HL-60/S4 (cell line): Measurements from ENCODE around the gene IMMP2L.

Experiments
- in situ Hi-C: fragments of 300-500 bp; cut with MboI; formaldehyde crosslinking; loops from 2 replicates; pipeline ENCODE4 v1.14.3; 2022; ENCODE audit warnings: low sequenced_read_pairs

Gene IMMP2L

DNA sequence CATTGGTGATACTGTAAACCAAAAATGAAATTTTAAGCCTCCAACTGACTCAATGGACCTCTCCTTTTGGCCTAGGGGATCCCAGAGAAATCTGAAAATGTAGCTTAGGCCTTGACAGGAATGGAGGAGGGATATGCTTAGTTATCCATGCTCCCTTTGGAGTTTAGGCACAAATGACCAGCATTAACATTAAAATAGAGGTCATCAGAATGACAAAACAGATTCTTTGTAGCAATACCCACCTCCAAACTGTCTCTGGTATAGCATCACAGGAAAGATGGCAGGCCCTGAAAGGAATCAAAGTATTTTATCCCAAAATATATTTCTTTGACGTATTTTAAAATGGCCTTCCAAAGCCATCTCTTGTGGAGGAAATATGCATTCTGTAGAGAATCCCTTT is 510.5 kb downstream of the IMMP2L start:
- in situ Hi-C loops: no loop called here

DNA sequence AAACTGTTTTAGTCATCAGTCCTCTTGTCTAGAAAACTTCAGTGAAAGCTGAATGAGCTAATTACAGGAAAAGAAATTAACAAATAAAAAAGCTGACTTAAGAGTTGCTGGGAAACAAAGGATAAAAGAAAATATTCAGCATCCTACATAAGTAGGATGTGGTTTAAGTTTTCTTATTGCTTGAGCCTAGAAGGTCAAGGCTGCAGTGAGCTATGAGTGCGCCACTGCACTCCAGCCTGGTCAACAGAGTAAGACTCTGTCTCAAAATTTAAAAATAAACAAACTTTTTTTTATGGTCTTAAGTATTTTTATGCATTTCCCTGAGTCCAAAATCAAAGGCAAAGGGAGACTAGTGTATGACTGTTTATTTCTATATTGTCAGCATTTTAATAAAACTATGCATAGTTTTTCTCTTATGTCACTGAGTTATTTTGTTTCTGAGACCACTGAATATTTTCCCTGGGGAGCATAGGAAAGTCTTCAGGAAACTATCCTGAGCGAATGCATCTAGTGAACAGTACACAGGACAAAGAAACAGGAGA is 511.3 kb downstream of the IMMP2L start:
- in situ Hi-C loops: no loop called here

DNA sequence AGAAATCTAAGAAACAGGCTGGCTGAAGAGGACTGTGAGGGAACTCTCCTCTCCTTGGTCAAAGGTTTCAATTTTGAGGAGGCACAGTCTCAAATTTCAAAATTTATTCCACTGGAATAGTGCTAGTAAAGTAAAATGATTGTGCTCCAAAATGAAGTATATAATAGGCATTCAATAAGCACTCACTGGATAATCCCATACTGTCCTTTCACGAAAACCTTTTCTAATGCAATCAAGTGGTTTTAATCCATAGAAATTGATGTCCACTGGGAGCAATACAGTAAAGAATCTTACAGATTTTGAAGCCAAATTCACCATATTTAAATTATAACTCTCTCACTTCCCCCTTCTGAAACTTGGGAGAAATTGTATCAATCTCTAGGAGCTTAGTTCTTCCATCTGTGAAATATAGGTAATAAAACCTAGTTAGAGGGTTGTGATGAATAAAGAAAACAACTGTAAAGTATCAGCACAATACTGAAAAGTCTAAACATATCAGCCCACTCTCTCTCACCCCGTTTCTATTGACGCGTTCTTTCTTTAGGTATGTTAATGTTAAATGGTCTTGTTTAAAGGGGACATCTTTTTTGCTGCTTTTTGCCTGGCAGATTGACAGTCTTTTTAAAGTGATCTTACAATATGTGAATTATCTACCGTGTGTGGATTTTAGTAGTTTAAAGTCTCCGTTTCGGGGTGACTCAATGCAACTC is 512.2 kb downstream of the IMMP2L start:
- in situ Hi-C loops: no loop called here

DNA sequence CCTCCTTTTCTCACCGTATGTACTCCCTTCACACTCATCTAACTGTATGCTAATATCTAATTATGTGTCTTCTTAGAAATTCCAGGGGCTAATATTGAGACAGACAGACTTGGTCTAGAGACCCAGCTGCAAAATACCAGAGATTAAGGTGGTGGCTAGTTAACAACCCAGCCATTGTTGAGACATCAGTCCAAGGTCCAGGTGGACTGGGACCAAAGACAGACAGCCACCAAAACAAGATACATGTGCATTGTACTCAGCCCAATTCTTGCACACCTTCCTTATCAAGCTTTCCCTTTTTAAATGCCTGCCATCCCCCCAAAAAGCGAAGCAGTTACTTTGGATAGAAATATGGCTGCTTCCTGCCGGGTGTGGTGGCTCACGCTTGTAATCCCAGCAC is 514.7 kb downstream of the IMMP2L start:
- in situ Hi-C loops: no loop called here

DNA sequence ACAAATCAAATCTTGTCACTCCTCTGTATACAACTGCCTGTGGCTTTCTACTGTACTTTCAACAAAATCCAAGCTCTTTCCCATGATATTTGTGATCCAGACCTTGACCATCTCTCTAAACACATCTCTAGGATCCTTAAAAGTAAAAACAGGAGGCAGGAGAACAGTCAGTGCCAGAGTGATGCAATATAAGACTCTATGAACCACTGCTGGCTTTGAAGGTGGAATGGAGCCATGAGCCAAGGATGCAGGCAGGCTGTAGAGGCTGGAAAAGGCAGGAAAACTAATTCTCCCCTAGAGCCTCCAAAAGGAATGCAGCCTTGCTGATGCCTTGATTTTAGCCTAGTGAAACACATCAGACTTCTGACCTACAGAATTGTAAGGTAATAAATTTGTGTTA is 516.8 kb downstream of the IMMP2L start:
- in situ Hi-C loops: no loop called here

DNA sequence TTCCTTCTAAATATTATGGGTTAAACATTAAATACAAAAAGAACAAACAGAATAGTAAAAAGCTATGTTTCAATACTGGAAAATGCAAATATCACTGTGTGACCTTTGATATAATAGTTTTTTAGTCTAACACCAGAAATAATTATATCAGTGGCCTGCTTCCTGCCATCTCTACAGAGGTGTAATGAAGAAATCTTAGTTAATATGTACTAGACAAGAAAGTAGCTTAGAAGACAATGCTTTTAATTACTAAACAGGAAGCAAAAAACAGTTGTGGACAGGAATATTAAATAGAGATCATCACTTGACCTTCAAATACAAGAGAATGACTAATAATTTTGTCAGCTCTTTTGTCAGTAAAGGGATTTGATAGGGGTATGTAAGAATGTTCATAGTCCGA is 518.7 kb downstream of the IMMP2L start:
- in situ Hi-C loops: no loop called here

DNA sequence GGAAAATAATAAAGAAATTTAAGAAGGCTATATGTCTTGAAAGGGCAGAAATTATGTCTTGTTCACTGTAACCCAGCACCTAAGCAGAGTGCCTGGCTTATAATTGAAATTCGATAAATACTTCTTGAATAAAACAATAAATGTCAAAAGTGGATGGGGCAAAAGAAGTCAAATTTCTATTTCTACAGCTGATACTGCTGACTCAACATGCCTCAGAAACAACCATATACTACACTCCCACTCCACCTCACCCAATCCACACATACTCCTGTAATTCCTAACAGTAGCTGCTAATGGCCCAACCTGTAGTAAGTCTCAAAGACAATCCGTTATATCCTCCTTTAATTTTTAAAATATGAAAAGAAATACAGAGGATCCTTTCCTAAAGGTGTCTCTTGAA is 519.5 kb downstream of the IMMP2L start:
- in situ Hi-C loops: no loop called here

DNA sequence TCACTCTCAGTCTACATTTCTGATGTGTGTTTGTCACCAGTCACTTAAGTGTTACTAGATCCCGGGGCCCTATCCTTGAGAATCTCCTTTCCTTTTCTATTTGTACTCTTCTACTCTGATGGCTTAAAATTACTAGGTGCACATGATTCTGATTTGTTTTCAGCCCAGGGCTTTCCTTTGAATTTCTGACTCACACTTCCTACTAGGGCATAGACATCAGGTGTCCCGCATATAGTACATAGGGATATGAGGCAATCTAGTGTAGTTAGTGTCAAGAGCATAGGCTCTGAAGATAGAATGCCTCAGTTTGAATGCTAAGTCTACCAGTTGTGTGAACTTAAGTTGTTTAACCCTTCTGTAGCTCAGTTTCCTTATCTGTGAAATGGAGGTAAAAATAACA is 520.7 kb downstream of the IMMP2L start:
- in situ Hi-C loops: no loop called here

DNA sequence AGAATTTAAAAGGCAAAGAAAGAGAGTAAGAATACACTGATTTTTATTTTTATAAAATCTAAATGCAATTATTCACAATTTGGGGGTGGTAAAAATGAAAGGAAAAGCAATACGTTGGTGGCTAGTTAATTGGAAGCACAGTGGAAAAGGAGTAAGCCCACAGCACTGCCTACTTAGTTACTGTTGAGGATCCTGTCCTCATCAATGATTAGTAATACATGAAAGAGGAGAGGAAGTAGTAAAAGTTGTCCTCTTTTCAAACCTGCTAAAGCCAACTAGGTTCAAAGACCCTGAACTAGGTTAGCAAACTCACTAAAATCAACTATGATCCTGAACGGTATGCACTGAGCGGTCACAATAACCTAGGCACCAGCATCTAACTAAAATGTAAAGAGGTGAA is 524.1 kb downstream of the IMMP2L start:
- in situ Hi-C loops: no loop called here

DNA sequence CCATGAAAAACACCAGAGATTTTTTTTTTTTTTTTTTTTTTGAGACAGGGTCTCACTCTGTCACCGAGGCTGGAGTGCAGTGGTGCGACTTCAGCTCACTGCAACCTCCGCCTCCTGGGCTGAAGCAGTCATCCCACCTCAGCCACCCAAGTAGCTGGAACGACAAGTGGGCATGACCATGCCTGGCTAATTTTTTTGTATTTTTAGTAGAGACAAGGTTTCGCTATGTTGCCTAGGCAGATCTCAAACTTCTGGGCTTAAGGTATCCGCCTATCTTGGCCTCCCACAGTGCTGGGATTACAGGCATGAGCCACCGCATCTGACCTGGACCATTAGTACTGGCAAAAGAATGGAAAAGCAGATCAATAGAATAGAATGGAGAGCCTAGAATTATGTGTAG is 530.4 kb downstream of the IMMP2L start:
- in situ Hi-C loops: no loop called here

DNA sequence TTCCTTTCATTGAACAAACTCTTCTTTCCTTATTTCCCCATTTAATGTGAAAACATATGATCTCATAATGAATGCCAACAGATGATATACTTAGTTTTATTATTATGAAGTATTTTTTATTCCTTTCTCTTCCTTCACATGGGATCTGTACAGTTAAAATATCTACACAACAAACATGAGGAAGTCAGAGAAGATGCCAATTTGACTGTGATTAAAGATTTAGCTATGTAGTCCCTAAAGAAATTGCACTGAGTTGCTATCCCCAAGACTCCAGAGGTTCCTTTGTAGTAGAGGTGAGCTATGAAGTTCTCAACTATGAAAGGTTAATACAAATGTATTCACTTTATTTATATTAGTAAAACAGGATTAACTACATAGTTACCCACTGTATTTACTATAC is 532.0 kb downstream of the IMMP2L start:
- in situ Hi-C loops: no loop called here

DNA sequence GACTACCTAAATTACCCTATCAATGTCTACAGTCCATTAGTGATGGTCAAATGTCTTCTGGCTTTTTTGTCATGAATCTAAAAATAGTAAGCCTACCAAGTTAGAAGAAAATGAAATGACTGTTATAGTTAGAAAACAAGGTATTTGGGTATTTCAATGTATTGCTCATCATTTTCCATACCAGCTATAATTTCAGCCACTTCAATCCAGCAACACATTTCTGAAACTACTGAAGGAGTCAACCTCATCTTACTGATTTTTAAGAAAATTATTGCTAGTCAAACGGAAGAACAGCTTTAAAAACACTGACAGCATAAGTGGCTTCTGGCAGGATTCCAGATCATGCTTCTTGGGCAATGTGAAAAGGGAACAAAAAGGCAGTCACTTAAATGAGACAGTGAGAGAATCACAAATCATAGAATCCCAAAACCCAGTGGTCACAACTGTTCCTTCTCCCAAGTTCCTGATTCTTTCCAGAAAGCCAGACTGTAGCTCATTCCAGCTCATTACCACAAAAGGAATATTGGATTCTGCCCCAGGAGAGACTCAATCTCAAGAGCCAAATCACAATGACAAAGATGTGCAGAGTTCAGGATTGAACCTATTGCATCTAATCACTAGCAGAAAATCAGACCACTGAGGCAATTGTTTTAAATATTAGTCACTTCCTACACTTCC is 532.6 kb downstream of the IMMP2L start:
- in situ Hi-C loops: no loop called here

DNA sequence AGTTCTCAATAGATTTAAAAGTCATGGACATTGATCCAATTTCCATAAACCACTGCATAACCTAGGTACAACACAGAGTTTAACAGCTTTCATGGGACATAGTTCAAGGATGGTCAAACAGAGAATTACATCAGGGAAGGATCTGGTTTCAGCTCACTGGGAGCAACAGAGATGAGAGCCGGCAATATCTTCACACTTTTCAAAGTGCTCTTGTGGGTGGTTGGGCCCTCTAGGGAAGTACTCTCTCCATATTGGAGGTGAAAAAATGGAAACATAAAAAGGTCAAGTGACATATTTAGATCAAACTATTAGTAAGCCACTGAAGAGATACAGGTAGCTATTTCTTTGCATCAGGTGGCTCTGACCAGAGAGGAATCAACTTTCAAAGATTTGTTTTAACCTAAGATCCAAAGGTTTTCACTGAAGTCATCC is 533.1 kb downstream of the IMMP2L start:
- in situ Hi-C loops: no loop called here

DNA sequence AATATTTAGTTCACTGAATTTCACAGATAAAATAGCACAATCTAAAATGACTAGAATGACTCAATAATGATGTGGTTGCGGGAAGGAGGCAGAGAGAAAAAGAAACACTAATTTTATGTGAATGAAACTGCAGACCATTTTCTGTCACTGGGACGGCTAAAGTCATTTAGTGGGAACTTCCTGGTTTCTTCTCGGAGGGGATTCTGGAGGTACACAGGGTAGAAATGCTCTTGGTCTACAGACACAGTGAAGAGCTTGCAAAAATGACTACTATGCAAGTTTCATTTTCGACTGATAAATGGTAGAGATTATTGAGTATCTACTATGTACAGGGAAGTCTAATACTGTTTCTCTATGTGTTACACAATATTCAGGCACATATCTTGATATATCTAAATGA is 534.9 kb downstream of the IMMP2L start:
- in situ Hi-C loops: no loop called here

DNA sequence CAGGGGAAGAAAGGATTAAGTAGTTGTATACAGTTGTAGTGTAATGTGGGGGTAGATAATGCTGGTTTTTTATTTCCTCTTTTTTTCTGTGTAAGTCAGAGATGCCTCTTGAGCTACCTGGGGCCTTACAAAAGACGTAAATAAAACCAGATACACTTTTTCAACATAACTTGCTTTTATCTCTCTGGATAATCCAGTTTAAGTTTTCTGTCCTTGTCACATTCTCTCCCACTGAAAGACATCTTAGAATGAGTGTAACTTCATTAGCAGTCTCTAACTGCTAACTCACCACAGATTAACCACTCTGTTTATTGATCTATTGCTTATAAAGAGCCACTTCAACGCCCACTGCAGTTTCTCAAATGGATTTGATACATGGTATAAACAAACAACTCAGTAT is 535.5 kb downstream of the IMMP2L start:
- in situ Hi-C loops: no loop called here

DNA sequence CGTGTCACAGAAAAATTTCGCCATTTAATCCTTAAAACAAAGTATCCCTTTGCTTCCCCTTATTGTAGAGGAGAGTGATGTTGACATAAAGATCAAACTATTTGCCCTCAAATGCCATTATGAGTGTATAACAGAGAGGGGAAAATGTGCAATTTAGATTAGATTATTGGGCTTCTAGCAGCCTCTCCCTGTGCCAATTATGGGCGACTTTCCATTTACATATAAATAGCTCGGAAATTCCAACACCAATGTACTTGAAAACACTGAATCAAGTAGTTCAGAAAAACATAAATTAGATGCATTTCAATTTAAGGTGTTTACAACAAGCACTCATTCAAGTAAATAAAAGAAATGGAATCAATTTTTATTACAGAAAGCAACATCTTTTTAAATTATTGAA is 535.9 kb downstream of the IMMP2L start:
- in situ Hi-C loops: no loop called here

DNA sequence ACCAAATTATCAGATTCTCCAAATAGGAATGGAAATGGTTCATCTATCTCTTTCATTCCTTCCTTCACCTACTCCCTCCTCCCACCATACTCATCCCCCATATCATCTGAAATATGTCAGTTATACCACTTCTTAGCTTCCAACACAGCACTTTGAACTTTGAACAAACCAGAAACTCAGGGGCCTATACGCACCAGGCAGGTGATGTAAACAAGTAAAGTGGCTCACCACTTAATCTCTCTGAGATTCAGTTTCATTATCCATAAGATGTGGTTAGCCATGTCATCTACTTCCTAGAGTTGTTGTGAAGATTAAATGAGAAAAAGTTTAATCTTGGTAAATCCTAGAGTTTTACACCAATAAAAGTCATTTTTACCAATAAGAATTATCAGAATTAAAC is 537.3 kb downstream of the IMMP2L start:
- in situ Hi-C loops: no loop called here

DNA sequence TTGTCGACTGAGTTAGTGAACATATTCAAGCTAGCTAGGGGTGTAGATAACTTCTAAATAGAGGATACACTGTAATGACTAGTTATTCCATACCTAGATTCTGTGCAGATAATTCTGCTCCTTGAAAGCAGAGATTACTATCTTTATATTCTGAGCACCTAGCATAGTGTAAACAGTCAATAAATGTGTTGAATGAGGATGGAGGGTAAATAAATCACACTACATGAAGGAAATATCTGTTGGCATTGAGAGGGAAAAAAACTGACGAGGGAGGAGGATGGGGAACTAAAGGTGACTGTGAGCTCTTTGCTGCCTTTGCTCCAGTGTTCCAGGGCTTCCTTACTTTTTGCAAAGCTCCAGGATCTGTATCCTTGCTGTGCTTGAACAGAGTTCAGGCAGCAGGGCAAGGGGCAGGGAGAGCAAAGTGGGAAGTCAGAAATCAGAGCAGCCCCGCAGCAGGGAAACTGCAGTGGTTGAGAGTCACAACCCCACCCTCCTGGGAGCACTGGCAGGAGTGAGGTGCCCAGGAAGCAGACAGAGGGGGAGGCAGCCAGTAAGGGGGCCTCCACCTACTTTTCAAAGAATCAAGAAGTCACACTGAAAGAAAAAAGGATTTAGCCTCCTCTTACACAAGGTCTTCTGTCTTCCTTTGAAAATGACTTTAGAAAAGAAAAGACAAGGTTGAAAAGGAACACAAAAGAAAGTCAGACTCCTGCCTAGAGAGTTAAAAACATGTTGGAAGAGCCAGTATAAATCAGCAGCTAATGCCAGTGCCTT is 543.1 kb downstream of the IMMP2L start:
- in situ Hi-C loops: no loop called here

DNA sequence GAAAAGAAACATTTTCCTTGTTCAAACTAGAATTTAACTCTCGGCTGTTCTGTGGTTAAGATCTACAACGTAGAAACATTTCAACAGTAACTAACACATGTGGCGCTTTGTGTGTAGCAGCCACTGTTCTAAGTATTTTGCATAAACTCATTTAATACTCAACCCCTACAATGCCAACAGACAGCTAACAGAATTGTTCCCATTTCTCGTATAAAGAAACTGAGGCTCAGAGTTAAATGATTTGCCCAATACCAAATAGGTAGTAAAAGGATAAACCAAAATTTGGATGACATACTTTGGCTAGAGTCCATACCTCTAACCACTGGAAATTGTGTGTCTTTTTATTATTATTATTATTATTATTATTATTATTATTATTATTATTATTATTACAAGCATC is 543.8 kb downstream of the IMMP2L start:
- in situ Hi-C loops: no loop called here

DNA sequence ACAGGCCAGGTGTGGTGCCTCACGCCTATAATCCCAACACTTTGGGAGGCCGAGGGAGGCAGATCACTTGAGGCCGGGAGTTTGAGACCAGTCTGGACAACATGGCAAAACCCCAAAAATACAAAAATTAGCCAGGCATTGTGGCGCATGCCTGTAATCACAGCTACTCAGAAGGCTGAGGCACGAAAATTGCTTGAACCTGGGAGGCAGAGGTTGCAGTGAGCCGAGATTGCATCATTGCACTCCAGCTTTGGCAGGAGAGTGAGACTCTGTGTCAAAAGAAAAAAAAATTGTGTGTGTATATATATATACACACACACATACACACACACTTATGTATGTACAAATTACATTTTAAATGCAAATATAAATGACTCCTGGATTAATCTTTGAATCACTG is 548.2 kb downstream of the IMMP2L start:
- in situ Hi-C loops: no loop called here

DNA sequence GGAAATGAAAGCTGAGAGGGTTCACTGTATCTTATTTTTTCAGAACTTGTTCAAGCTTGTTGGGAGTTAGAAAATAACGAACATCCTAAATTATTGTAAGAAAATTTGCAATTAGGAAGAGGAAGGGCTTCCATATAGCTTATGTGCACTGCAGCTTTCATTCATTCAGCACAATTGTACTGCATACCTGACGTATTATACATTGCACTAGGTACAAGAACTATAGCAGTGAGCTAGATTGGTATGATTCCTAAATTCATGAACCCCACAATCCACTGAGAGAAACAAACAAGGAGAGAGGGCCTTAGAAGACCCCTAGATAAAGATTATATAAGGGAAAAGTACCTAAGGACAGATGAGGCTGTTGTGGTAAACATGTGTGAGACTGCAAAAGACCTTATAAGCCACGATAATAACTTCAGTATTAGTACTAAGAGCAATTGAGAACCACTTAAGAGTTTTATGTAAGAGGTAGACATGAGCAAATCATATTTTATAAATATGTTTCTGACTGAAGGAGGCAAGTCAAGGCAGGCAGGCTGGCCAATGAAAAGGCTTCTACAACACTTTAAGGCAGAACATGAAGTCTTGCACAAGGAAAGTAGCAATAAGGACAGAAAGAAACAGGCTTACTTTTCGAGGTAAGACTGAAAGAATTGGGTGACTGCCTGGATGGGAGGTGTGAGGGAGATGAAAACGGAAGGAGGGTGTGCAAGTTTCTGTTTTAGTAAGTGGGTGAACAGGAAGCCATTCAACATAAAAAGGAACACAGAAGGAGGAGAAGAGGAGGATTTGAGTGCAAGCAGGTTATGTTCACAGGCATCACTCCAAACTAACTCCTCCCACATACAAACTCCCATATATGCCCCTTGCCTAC is 549.3 kb downstream of the IMMP2L start:
- in situ Hi-C loops: no loop called here
